ENCODE results near the gene GRIK4. TPM values are rescaled to one million over a fixed set of nuclear protein-coding genes. Genes with fewer than 3 reads are reported as not detected.

GRIK4 gene
- polyA plus RNA-seq, 1 donor, result 0.30 TPM

- DNase-seq, result no peak
Observed at GRCh38 chr11:120890609-120891320, 379.2 kb downstream of the GRIK4 start.

- no peak for DNase-seq
Observed at GRCh38 chr11:120893440-120894201, 382.1 kb downstream of the GRIK4 start.

GRCh38 chr11:120894202-120894985, 382.8 kb downstream of the GRIK4 start:
- DNase-seq, result no peak

GRCh38 chr11:120896687-120897086, 385.1 kb downstream of the GRIK4 start:
- DNase-seq, result no peak

GRCh38 chr11:120898568-120898967, 387.0 kb downstream of the GRIK4 start:
- no peak for DNase-seq

- no peak for DNase-seq
Observed at GRCh38 chr11:120899720-120900119, 388.2 kb downstream of the GRIK4 start.

GRCh38 chr11:120900643-120901042, 389.1 kb downstream of the GRIK4 start:
- DNase-seq, result no peak

- DNase-seq, result no peak
Observed at GRCh38 chr11:120903686-120904085, 392.1 kb downstream of the GRIK4 start.

GRCh38 chr11:120904116-120904515, 392.6 kb downstream of the GRIK4 start:
- DNase-seq, result no peak

GRCh38 chr11:120906766-120907165, 395.2 kb downstream of the GRIK4 start:
- no peak for DNase-seq

GRCh38 chr11:120907971-120908370, 396.4 kb downstream of the GRIK4 start:
- DNase-seq, result no peak

- DNase-seq, result no peak
Observed at GRCh38 chr11:120908461-120909181, 397.1 kb downstream of the GRIK4 start.

- no peak for DNase-seq
Observed at GRCh38 chr11:120909676-120910416, 398.3 kb downstream of the GRIK4 start.

GRCh38 chr11:120911943-120912342, 400.4 kb downstream of the GRIK4 start:
- DNase-seq, result no peak

- peak; percentile 17 for DNase-seq
Observed at GRCh38 chr11:120912504-120912903, 401.0 kb downstream of the GRIK4 start.

GRCh38 chr11:120912915-120913314, 401.4 kb downstream of the GRIK4 start:
- DNase-seq, result no peak

- DNase-seq, result no peak
Observed at GRCh38 chr11:120914021-120914420, 402.5 kb downstream of the GRIK4 start.

GRCh38 chr11:120914601-120915000, 403.1 kb downstream of the GRIK4 start:
- no peak for DNase-seq

GRCh38 chr11:120917559-120918239, 406.2 kb downstream of the GRIK4 start:
- DNase-seq, result no peak

- no peak for DNase-seq
Observed at GRCh38 chr11:120918257-120918656, 406.7 kb downstream of the GRIK4 start.

- no peak for DNase-seq
Observed at GRCh38 chr11:120919045-120919444, 407.5 kb downstream of the GRIK4 start.
